Measurements from ENCODE around the gene GORASP2. TPM values are rescaled to one million over a fixed set of nuclear protein-coding genes. Genes with fewer than 3 reads are reported as not detected.

Gene GORASP2
- total and polyA plus RNA-seq, 2 of the 8 experiments (the other 6 are each of a cell fraction or from before 2014, with no cell fraction given): 86.8 to 214 TPM

GRCh38 chr2:170911314-170911889, 17.7 kb upstream of the GORASP2 start:
- Histone ChIP-seq H4K91ac (replicated peaks; ENCODE audit: insufficient read length, low read length) (no peak overlapping the region), H2BK120ac (replicated peaks; ENCODE audit: low read depth, low read length) (no peak overlapping the region), H4K8ac (ENCODE audit: extremely low read depth, insufficient read depth, low read length) (no peak overlapping the region), H3K79me2 (ENCODE audit: control insufficient read depth in 1 of 2, insufficient read depth in 2 of 2, low read length in 2 of 2) (no peaks in the 10 kb centered on the region), H2BK20ac (ENCODE audit: low read length) (no peak overlapping the region), H3K23me2 (ENCODE audit: low read depth, low read length) (no peaks in the 10 kb centered on the region), H3K4me1 (replicated peaks in 1 of 4; ENCODE audit: control insufficient read depth in 3 of 4, insufficient read depth in 4 of 4, low read length in 3 of 4) (no peaks in the 10 kb centered on the region), H3K14ac (ENCODE audit: insufficient read length) (no peak overlapping the region), H3K36me3 (ENCODE audit: control insufficient read depth in 2 of 4, insufficient read depth in 4 of 4, low read length in 3 of 4) (peaks cover 0 to 6% (median 0%) of the 10 kb centered on the region in 4 experiments; a peak in 1 of 8 replicates), H3K9me3 (ENCODE audit: insufficient read depth in 2 of 2, low read depth in 1 of 2, low read length in 1 of 2) (peaks cover 15 to 25% of the 10 kb centered on the region in 2 experiments), H3K79me1 (ENCODE audit: low read depth, low read length) (no peaks in the 10 kb centered on the region), H3K4ac (replicated peaks; ENCODE audit: insufficient read length, low read depth, low read length) (no peak overlapping the region), H4K5ac (ENCODE audit: insufficient read length, low read depth, low read length) (no peak overlapping the region), H3K27ac (ENCODE audit: low read depth, low read length) (no peak overlapping the region), H2BK5ac (ENCODE audit: low read depth, low read length) (no peak overlapping the region), H2BK12ac (ENCODE audit: low read depth, low read length) (no peak overlapping the region), H2AK5ac (ENCODE audit: low read depth, low read length) (no peak overlapping the region), H4K20me1 (replicated peaks in 1 of 2; ENCODE audit: control insufficient read depth in 1 of 2, insufficient read depth in 2 of 2, low read length in 2 of 2) (no peaks in the 10 kb centered on the region), H3K4me3 (ENCODE audit: extremely low read depth in 1 of 4, insufficient read depth in 2 of 4, low read depth in 3 of 4, low read length in 4 of 4) (no peak overlapping the region), H2AFZ (ENCODE audit: low read length) (no peak overlapping the region), H3K56ac (replicated peaks; ENCODE audit: insufficient read length, low read depth, low read length) (no peak overlapping the region), H3K4me2 (ENCODE audit: insufficient read depth in 1 of 2, low read depth in 2 of 2, low read length in 2 of 2) (no peak overlapping the region), H3K27me3 (replicated peaks in 1 of 4; ENCODE audit: control insufficient read depth in 3 of 4, extremely low read depth in 1 of 4, insufficient read depth in 3 of 4, low read length in 3 of 4) (no peaks in the 10 kb centered on the region), H3K18ac (ENCODE audit: extremely low read depth, low read length) (no peak overlapping the region), H3K9ac (replicated peaks in 1 of 4; ENCODE audit: extremely low read depth in 1 of 4, low read depth in 3 of 4, low read length in 3 of 4) (no peak overlapping the region), H3K23ac (ENCODE audit: insufficient read length) (no peak overlapping the region), H2BK15ac (ENCODE audit: low read length) (no peak overlapping the region)
- DNase-seq (ENCODE audit: low read depth in 1 of 2, low spot score in 2 of 2) (no peak), FAIRE-seq (no peak)
- TF ChIP-seq ZNF274 (IDR thresholded peaks at IDR 0.05; ENCODE audit: borderline replicate concordance, extremely low read depth, low read length) (peak; percentile 76), POU5F1 (IDR thresholded peaks at IDR 0.05; ENCODE audit: low read depth, low read length) (no peak), RAD21 (IDR thresholded peaks at IDR 0.05 in 1 of 2, conservative IDR thresholded peaks at IDR 0.05 in 1 of 2; ENCODE audit: low read depth in 2 of 2, low read length in 2 of 2) (no peak)
- POLR2A ChIA-PET (ENCODE audit: partially characterized antibody): interaction anchor here (1.2 kb wide), 1 partner anchor 17 kb away, joined by 3 read pairs; no protein-coding TSS in a partner anchor
- 91% methylated on average over 5 of the region's 5 CpGs; no CpG with 5 or more reads in 1 of the 2 experiments for WGBS, 2 experiments (ENCODE audit: extremely low coverage in 1 of 2, insufficient coverage in 1 of 2, insufficient read length in 1 of 2, insufficient replicate concordance in 2 of 2, low coverage in 1 of 2, low lambda C conversion rate in 2 of 2, missing lambda C conversion rate in 1 of 2)
- CTCF ChIA-PET (ENCODE audit: partially characterized antibody): no interaction called here

Data from H1 (cell line).